WI38 (cell line): Measurements from ENCODE around the gene CEL.

Experiments used
- H3K4me3 ChIP-seq: 2 replicates; pipeline ENCODE4 v1.5.1; 2011; ENCODE audit warnings: low read depth, mild to moderate bottlenecking, control low read depth, low read length
- CTCF ChIP-seq: IDR thresholded peaks from 2 replicates; pipeline ENCODE4 v1.5.1; 2012; ENCODE audit warnings: low read depth, mild to moderate bottlenecking, control low read depth, low read length

Gene CEL

GRCh38 chr9:133046900-133047295, 14.9 kb upstream of the CEL start:
- no peak for TF ChIP-seq CTCF
- no peak overlapping the region for H3K4me3 ChIP-seq

GRCh38 chr9:133048595-133048994, 13.2 kb upstream of the CEL start:
- peak; percentile 32; the same call in 1 of the 2 replicates for TF ChIP-seq CTCF
- no peak overlapping the region for H3K4me3 ChIP-seq

- TF ChIP-seq CTCF = no peak
- H3K4me3 ChIP-seq = no peak overlapping the region
These were observed 12.7 kb upstream of the CEL start for GRCh38 chr9:133049043-133049442.

- no peak overlapping the region for H3K4me3 ChIP-seq
- no peak for TF ChIP-seq CTCF
These were observed 11.6 kb upstream of the CEL start for GRCh38 chr9:133050142-133050541.

GRCh38 chr9:133050781-133051180, 11.0 kb upstream of the CEL start:
- TF ChIP-seq CTCF = no peak
- H3K4me3 ChIP-seq = no peak overlapping the region

- no peak for TF ChIP-seq CTCF
- no peak overlapping the region for H3K4me3 ChIP-seq
These were observed 10.4 kb upstream of the CEL start for GRCh38 chr9:133051281-133051900.

GRCh38 chr9:133051966-133052539, 9.7 kb upstream of the CEL start:
- H3K4me3 ChIP-seq = no peak overlapping the region
- no peak for TF ChIP-seq CTCF
